RPMI8226 (cell line): ENCODE measurements around the gene CRACDL.

ENCODE experiments used
- DNase-seq: peaks from one replicate; pipeline ENCODE4 v3.0.0-alpha.2; 2015

CRACDL gene

DNA sequence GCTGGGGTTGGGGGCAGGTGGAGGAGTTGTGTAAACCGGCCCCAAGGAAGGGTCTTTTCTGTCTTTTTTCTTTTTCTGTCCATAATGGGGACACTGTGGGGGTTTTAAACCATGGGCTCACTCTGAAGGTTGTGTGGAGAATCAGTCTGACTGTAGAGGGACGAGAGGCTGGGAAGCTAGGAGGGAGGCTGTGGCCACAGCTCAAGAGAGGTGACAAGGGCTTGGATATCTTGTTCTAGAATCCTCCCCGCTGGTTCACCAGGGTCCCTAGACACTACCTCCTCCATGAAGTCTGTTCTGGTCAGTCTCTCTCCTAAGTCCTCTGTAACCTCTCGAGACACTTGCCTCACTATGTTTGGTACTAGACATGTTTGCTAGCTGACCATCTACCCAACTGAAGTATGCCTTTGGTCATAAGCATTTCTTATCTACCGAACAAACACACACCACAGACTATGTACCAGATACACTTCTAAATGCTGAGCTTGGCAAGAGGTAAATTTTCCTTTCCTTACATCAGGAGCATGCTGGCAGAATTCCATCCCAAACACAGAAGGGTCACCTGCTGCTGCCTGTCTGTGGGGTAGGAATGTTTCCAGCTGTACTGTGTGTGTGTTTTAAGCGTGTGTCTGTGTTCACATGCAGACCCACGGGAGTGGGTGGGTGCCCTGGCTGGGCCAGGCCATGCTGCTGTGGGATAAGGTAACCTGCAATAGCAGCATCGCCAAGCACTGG lies 135.5 kb downstream of the CRACDL start:
- no peak for DNase-seq

- no peak for DNase-seq
Observed at GRCh38 chr2:98799375-98800329, 136.4 kb downstream of the CRACDL start.

GRCh38 chr2:98796775-98797544 lies 139.1 kb downstream of the CRACDL start:
- no peak for DNase-seq

- DNase-seq: peak; percentile 48
Observed at GRCh38 chr2:98795891-98796676, 139.9 kb downstream of the CRACDL start.

DNA sequence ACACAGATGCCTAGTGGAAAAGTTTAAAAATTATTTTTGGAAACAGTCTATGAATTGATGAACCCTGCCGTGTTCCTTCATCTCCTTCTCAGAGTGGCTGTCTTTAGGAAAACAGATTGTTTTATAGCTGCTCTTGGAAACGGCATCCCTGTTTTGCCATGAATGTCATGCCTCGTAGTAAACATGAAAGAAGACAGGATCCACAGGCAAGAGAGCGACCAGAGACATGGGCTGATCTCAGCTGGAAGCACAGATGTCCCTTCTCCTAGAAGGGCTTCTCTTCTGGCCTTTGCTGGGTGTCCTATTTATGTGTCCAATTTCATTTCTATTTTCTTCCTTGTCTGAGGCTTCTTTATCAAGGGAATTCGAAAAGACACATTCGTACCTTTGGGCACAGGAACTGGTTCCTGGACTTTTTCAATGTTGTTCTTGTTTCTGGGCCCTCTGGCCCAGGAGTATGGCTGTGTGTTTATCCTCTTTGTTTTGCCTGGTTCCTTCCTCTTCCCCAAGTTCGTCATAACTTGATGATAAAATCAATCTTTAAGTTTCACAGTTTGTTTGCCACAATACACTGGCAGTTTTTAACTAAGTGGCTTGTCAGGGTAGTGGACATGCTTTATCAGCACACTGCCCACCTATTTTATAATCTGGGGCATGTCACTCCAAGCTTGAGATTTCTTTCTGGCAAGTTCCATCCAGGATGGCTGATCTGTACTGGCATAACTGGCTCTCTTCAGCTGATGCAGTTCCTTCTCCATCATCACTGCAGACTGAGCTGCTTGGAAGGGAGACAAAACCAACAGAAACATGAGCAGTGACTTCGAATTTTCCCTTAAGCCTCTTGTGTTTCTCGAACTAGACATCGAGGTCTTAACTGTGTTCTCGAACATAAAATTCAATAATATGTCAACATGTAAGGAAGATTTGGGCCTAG lies 141.9 kb downstream of the CRACDL start:
- DNase-seq: no peak

DNA sequence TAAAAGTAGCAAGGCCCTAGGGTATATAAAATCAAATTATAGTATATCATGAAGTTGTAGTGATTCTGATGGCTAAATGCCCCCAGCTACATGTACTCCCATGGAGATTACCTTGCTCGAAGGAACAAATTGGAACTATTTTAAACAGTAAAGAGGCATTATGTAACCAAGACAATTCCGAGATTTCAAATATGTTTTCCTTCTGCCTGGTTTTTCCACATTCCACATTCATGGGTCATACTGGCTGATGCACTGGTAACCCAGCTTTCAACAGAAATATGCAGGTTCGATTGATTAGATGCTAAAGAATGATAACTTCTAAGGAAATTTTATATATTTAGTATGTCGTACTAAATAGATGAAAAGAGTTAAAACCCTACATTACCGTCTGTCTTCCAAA lies 142.8 kb downstream of the CRACDL start:
- DNase-seq: no peak

GRCh38 chr2:98790221-98790620 lies 145.8 kb downstream of the CRACDL start:
- DNase-seq: no peak

- no peak for DNase-seq
Observed at GRCh38 chr2:98787700-98788099, 148.3 kb downstream of the CRACDL start.

DNA sequence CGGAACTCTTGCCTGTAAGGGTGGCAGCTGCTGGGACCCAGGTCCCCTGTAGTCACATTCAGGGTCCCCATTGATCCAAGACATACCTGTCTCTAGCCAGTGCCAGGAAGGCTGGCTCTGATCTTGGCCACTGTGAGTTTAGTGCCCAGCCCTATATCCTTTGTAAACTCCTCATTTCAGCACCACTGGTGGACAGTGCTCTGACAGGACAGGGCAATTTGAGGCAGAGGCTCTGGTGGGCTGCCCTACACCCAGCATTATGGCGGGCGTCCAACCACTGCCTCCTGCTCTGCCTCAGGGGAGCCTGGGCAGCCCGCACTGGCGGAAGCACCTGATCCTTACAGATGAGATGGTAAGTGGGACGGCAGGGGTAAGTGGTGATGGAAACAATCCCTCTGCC lies 149.8 kb downstream of the CRACDL start:
- no peak for DNase-seq

DNA sequence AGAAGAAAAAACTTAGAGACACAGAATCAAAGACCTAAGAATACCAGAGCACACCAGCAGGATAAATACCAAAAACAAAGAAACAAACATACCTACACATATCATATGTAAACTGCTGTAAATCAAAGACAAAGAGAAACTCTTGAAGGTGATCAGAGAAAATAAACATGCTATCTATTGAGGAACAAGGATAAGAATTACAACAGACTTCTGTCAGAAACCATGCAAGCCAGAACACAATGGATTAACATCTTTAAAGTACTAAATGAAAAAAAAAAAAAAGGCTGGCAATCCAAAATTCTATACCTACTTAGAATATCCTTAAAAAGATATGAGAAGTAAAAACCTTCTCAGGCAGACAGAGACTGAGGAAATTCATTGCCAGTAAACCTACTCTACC lies 153.5 kb downstream of the CRACDL start:
- DNase-seq: no peak

DNA sequence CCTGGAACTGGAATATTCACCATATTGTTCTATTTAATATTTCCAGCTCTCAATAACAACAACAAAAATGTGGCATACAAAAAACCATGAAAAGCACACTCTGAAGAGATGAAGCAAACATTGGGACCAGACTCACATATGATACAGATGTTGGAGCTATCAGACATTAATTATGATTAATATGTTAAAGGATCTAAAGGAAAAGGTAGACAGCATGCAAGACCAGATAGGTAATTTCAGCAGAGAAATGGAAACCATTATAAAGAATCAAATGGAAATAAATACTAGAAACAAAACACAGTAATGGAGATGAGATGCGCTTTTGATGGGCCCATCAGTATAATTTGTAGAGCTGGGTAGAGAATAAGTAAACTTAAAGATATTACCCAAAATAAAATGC lies 154.2 kb downstream of the CRACDL start:
- DNase-seq: no peak

DNA sequence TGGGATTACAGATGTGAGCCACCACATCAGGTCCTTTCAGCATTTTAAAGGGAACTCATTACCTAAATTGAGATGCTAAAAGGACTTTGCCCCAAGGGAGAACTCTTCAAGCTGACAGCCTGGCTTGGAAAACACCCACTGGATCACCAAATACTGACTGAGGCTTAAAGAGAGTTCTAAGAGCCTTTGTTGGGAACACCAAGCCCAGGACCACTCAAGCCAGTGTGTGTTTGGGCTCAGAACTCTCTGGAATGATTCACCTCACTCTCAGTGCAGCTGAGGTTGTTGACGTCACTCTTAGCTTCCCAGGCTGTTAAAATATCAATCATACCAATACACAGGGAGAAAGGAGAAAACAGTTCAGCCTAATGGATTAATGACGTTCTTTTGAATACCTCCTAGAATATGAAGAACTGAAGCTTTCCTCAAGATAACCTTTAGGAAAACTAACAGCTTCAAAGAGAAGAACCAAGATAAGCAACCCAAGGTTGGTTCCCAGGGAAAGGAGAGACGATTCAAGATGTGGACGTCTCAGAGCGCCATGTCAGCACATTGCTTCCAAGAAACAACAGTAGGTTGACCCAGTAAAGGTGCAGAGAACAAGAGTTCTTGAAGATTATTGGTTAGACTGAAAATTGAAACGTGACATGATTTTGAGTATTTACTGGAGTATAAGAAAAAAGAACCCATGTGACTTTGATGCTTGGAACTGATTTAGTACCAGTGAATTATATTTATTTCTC lies 157.1 kb downstream of the CRACDL start:
- no peak for DNase-seq

- DNase-seq: no peak
Observed at GRCh38 chr2:98778151-98778550, 157.9 kb downstream of the CRACDL start.

DNA sequence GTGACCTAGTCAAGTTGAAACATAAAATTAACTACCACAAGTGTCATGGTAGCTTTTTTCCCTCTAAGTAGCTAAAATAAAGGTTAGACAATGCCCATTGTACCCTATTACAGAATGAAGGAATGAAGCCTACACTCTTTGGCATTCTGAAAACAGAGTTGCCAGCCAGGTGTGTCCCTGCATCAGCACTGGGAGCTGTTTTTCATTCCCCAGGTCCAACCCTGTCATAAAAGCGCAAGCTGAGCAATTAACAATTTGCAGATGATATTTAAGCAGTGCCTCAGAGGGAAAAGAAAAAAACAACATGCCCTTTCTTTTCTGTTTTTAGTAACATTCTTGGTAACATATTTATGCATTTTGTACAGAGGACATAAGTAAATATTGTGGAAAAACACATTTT lies 158.3 kb downstream of the CRACDL start:
- DNase-seq: no peak

- no peak for DNase-seq
Observed at GRCh38 chr2:98777076-98777475, 158.9 kb downstream of the CRACDL start.

- DNase-seq: no peak
Observed at GRCh38 chr2:98776136-98776535, 159.9 kb downstream of the CRACDL start.

DNA sequence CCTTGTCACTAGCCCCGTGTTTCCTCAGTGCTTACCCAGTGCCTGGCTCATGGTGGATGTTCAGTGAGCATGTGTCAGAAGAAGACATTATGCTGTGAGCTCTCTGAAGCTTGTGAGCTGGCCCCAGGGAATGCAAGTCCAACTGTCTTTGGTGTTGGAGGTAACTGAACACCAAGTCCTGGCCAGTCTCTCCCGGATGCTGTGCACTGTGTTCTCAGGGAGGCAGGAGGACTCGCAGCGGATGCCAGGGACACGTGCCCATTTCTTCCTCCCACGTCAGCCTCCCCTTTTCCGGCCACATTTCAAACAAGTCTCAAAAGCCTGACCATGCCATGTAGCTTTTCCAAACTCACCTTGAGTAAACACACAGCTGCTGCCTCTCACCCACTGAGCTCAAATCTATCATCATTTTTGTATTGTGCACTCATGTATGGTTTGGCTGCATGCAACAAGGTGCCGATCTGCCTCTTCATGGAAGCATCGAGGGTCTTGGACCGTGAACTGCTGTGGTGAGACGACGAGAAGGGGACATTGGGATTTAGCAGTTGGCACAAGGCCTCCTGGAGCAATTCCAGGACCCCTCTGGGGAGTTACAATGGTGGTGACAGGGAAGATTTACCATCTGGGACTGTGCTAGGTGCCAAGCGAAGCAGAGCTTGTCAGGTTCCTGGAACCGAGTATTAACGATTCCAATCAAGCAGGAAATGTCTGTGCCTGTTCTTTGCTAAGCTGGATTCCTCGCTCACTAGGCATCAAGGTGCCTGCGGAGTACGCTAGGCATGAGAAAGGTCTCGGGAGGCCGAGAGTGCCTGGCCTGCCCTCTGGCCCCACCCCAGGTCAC lies 160.7 kb downstream of the CRACDL start:
- no peak for DNase-seq

GRCh38 chr2:98773907-98774306 lies 162.1 kb downstream of the CRACDL start:
- DNase-seq: no peak

DNA sequence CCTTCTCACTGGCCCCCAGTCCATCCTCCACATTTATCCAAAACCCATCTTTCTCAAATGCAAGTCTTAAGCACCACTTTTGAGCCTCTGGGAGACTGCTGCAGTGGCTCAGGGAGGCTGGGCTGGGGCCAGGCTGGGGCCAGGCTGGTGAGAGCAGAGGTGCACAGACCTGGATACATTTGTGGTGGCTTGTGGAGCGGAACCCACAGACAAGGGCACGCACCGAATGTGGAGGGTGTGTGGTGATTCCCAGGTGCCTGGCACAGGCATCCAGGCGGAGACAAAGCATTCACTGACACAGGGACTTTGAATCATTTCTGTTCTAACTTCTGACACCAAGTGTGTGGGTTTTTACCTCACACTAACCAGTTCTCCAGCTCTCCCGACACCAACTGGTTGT lies 162.9 kb downstream of the CRACDL start:
- DNase-seq: no peak

DNA sequence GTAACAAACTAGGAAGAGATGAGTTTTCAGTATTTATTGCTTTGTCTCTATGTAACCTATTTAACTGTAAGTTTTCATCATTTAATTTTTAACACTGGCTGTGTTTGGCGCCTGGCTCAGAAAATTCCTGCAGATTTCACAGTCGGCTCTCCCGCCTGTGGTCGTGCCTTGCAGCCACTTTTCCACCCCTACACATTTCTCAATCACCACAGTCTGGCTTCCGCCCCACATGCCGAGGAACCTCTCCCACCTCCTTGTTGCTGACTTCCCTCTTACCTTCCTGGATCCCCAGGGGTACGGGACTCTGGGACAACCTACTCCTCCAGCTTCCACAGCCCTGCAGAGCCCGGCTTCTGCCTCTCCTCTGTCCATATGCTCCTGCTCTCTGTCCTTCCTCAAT lies 163.5 kb downstream of the CRACDL start:
- no peak for DNase-seq
